Activated T-helper 9 cell treated with anti-CD3 and anti-CD28 coated beads, Interleukin-2, amount 50 U/mL, for 16 hours (primary cell): Measurements from ENCODE around the gene RAB1A.
"Not testable (repeated sequence)": the region's sequence is repeated elsewhere in the genome, so short reads cannot be mapped to it uniquely, and the experiment has no call there.

ENCODE experiments used
- DNase-seq: peaks from one replicate; pipeline ENCODE4 v3.0.0-alpha.2; 2020; ENCODE audit warnings: low read depth

Gene RAB1A

GRCh38 chr2:65129826-65130663 lies at the start of gene RAB1A:
Gene RAB1A (minus strand): TSS chr2:65130106. CDS start chr2:65129915, 191 bp downstream.
- DNase-seq: peak; percentile 99

- DNase-seq: no peak
Measured at GRCh38 chr2:65177751-65178442, 48.0 kb upstream of the RAB1A start.

DNA sequence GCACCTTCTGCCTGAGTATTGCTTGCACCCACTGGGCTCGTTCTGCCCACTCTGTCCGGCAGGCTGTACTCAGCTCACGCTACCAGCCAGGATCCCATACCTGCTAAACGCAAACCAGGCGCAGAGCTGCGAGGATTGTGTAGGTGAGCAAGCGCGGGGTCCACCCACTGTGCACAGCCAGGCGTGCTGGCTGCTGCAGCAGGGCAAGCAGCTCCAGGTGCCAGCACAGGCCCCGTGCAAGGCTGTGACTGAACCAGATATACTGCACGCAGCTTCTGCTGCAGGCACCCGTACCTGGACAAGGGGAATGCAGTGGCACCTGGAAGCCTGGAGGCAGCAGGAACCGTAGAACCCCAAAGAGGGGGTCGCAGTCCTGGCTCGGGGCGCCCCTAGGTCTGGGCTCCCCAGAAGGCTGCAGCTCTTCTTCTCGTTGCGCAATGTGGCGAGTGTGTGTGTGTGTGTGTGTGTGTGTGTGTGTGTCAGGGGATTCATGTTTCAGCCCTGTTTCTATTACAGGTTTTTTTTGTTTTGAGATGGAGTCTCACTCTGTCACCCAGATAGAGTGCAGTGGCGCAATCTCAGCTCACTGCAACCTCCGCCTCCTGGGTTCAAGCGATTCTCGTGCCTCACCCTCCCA lies 46.1 kb upstream of the RAB1A start:
- no peak for DNase-seq

DNA sequence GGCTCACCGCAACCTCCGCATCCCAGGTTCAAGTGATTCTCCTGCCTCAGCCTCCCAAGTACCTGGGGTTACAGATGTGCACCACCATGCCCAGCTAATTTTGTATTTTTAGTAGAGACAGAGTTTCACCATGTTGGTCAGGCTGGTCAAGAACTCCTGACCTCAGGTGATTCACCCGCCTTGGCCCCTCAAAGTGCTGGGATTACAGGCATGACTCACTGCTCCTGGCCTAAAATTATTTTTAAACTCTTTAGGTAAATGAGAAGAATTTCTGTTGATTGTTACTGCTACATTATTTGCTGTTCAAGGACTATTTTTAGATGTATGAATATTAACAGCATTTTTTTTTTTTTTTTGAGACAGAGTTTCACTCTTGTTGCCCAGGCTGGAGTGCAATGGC lies 44.1 kb upstream of the RAB1A start:
- not testable (repeated sequence) for DNase-seq

DNA sequence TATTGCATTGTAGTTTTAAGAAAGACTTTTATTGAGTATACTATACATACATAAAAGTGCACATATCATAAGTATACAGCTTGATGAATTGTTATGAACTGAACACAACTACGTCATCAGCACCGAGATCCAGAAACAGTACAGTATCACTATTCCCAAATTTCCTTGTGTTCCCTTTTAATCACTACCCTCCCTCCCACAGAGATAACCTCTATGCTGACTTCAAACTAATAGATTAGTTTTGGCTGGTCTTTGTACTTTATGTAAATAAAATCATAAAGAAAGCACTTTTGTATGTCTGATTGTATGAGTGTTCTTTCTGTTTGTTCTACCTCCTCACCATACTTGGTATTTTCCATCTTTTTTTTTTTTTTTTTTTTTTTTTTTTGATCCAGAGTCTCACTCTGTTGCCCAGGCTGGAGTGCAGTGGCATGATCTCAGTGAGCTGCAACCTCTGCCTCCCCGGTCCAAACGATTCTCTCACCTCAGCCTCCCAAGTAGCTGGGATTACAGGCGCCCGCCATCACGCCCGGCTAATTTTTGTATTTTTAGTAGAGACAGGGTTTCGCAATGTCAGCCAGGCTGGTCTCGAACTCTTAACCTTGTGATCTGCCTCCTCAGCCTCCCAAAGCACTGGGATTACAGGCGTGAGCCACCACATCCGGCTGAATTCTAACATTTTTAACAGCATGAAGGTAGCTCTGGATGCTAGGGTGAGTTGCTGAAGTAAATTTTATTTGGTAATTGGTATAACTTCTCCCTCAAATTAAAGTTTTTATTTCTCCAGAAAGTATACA lies 43.3 kb upstream of the RAB1A start:
- no peak for DNase-seq

GRCh38 chr2:65170611-65171477 lies 40.9 kb upstream of the RAB1A start:
- not testable (repeated sequence) for DNase-seq

DNA sequence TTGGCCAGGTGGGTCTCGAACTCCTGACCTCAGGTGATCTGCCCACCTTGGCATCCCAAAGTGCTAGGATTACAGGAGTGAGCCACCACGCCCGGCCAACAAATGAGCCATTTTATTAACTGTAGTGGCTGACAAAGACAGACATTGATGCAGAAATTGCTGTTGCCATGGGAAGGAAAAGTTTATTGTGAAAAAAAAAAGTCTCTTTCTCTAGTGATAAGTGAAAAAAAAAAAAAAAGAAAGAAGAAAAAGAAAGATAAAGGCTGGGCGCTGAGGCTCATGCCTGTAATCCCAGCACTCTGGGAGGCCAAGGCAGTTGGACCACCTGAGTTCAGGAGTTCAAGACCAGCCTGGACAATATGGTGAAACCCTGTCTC lies 39.8 kb upstream of the RAB1A start:
- DNase-seq: no peak

GRCh38 chr2:65165558-65165957 lies 35.7 kb upstream of the RAB1A start:
- DNase-seq: no peak

DNA sequence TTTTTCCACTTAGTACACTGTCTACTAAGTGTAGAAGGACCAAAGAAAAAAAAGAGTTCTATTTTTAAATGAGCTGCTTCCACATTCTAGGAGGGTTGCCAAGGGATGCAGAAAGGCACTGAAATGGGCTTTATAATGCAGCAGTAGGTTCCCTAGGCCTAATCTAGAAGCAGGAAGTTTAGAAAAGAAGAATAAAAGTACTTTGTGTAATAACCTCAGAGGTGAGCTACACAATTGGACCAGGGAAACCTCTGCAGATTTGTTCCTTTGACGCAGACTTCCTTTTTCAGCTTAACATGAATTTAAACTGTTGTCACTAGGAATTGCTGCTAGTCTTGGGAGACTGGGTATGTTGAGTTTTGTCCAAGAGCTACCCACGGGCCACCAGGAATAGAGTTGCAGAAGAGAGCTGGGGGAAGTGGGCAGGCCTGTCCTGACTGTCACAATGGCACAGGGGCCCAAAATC lies 34.6 kb upstream of the RAB1A start:
- DNase-seq: no peak

GRCh38 chr2:65161551-65162100 lies 31.7 kb upstream of the RAB1A start:
- no peak for DNase-seq

DNA sequence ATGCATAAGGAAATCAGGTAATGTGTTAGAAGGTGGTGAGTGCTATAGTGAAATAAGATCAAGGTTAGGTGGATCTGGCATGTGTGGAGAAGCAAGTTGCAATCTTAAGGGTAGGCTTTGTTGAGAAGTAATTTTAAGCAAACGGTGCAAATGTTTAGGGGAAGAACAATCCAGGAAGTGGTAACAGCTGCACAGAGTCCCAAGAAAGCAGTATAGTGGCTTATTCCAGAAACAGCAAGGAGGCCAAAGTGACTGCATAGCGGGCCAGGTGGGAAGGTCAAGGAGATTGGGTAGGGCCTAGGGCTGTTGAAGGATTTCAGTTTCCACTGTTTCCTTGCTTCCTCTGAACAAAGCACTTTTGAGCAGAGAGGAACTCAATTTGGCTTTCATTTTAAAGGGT lies 30.0 kb upstream of the RAB1A start:
- no peak for DNase-seq

GRCh38 chr2:65159261-65159660 lies 29.4 kb upstream of the RAB1A start:
- no peak for DNase-seq

GRCh38 chr2:65158557-65158956 lies 28.7 kb upstream of the RAB1A start:
- DNase-seq: no peak

GRCh38 chr2:65157856-65158255 lies 27.9 kb upstream of the RAB1A start:
- DNase-seq: not testable (repeated sequence)

- no peak for DNase-seq
Measured at GRCh38 chr2:65156041-65156440, 26.1 kb upstream of the RAB1A start.

GRCh38 chr2:65153515-65153914 lies 23.6 kb upstream of the RAB1A start:
- DNase-seq: no peak

GRCh38 chr2:65146078-65146477 lies 16.2 kb upstream of the RAB1A start:
- DNase-seq: no peak

- DNase-seq: no peak
Measured at GRCh38 chr2:65144571-65144970, 14.7 kb upstream of the RAB1A start.

DNA sequence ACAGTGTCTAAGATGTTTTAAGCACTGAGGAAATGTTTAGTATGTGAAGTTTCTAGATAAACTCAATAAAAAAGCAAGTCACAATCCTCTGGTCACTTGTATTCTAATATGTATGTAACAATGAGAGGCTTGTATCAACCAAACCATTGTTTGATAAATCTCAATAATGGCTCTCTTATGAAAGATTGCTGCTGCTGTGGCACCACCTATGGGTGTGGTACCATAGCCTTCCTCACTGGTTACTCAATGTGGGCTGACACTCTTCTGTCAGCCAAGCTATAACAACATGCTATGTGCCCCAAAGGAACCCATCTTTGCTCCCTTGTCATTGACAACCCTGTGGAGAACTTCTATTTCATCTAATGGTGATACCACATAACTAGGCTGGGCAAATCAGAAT lies 12.6 kb upstream of the RAB1A start:
- no peak for DNase-seq

GRCh38 chr2:65137197-65137775 lies 7.4 kb upstream of the RAB1A start:
- no peak for DNase-seq
